Measurements from ENCODE around the gene COX7A1. TPM values are rescaled to one million over a fixed set of nuclear protein-coding genes. Genes with fewer than 3 reads are reported as not detected.

The COX7A1 gene
- polyA plus RNA-seq, 1 donor from 2014 or later = not detected

DNA sequence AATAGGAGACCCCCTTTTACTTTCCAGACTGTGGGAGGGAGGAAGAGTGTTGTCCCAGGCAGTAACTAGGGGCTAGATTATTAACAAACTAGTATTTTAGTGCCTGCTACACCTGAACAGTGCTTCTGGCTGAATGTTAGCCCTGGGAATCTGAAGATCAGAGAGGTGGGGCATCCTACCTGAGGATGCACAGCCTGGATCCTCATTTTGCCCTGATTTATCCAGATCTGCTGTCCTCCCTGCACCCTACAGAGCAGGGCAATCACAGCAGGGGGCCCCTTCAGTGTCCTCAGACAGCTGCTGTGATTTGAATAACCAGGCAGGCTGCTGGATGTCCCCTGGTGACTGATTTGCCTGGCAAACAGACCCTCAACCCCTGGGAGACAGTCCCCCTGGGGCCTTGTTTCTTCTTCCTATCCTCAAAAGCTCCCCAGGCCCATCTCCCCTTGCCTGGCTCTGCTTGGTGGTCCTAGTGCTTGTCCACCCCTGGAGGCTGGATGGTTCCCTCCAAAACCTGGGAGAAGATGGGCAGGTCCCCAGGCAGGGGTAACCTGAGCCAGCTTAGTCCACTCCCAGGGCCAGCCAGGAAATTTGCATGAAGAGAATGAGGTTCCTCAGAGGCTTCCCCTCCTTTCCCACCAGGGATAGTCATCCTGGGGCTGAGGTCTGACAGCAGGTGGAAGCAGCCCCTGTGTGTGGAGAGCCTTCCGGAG, 41.6 kb downstream of the COX7A1 start, which contains the start of gene OVOL3:
TSS of gene OVOL3 (plus strand) at position 657 of the 713 bp plus-strand sequence. CDS start 60 bp downstream, outside the sequence.
- Histone ChIP-seq H3K9me2 (ENCODE audit: insufficient read depth, low read length) (no peaks in the 10 kb centered on the region), H3K9ac (ENCODE audit: low read length) (no peak within 1 kb of the TSS), H3F3A (ENCODE audit: insufficient read depth, low read length, poor library complexity, severe bottlenecking) (no peaks in the 10 kb centered on the region), H3K27me3 (ENCODE audit: insufficient read depth, low read depth, low read length) (no peaks in the 10 kb centered on the region), H3K79me2 (replicated peaks; ENCODE audit: insufficient read depth, low read length) (peaks cover 7% of the 10 kb centered on the region), H4K20me1 (ENCODE audit: insufficient read depth) (no peaks in the 10 kb centered on the region), H3K27ac (ENCODE audit: low read length) (no peak within 1 kb of the TSS), H3K36me3 (ENCODE audit: insufficient read depth, low read length) (no peaks in the 10 kb centered on the region), H3K9me3 (ENCODE audit: low read length) (no peaks in the 10 kb centered on the region), H3K4me2 (ENCODE audit: low read length) (no peak within 1 kb of the TSS), H2AFZ (ENCODE audit: low read depth, low read length) (no peak within 1 kb of the TSS), H3K4me3 (ENCODE audit: low read length) (no peak within 1 kb of the TSS)
- TF ChIP-seq TAF1 (IDR thresholded peaks at IDR 0.05; ENCODE audit: low read depth) (no peak), MXI1 (conservative IDR thresholded peaks at IDR 0.05; ENCODE audit: poor library complexity, severe bottlenecking) (no peak), RAD21 (conservative IDR thresholded peaks at IDR 0.05) (no peak), EZH2 (IDR thresholded peaks at IDR 0.05; ENCODE audit: borderline replicate concordance, insufficient read depth, low read length, poor library complexity, severe bottlenecking) (no peak), POLR2AphosphoS5 (IDR thresholded peaks at IDR 0.05) (no peak), EP300 (conservative IDR thresholded peaks at IDR 0.05; ENCODE audit: poor library complexity, severe bottlenecking) (no peak), SMC3 (conservative IDR thresholded peaks at IDR 0.05; ENCODE audit: poor library complexity) (no peak)
- TF ChIP-seq, protein P1, sequence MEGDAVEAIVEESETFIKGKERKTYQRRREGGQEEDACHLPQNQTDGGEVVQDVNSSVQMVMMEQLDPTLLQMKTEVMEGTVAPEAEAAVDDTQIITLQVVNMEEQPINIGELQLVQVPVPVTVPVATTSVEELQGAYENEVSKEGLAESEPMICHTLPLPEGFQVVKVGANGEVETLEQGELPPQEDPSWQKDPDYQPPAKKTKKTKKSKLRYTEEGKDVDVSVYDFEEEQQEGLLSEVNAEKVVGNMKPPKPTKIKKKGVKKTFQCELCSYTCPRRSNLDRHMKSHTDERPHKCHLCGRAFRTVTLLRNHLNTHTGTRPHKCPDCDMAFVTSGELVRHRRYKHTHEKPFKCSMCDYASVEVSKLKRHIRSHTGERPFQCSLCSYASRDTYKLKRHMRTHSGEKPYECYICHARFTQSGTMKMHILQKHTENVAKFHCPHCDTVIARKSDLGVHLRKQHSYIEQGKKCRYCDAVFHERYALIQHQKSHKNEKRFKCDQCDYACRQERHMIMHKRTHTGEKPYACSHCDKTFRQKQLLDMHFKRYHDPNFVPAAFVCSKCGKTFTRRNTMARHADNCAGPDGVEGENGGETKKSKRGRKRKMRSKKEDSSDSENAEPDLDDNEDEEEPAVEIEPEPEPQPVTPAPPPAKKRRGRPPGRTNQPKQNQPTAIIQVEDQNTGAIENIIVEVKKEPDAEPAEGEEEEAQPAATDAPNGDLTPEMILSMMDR (IDR thresholded peaks at IDR 0.05; ENCODE audit: poor library complexity, severe bottlenecking) = no peak
- TF ChIP-seq, protein P2, sequence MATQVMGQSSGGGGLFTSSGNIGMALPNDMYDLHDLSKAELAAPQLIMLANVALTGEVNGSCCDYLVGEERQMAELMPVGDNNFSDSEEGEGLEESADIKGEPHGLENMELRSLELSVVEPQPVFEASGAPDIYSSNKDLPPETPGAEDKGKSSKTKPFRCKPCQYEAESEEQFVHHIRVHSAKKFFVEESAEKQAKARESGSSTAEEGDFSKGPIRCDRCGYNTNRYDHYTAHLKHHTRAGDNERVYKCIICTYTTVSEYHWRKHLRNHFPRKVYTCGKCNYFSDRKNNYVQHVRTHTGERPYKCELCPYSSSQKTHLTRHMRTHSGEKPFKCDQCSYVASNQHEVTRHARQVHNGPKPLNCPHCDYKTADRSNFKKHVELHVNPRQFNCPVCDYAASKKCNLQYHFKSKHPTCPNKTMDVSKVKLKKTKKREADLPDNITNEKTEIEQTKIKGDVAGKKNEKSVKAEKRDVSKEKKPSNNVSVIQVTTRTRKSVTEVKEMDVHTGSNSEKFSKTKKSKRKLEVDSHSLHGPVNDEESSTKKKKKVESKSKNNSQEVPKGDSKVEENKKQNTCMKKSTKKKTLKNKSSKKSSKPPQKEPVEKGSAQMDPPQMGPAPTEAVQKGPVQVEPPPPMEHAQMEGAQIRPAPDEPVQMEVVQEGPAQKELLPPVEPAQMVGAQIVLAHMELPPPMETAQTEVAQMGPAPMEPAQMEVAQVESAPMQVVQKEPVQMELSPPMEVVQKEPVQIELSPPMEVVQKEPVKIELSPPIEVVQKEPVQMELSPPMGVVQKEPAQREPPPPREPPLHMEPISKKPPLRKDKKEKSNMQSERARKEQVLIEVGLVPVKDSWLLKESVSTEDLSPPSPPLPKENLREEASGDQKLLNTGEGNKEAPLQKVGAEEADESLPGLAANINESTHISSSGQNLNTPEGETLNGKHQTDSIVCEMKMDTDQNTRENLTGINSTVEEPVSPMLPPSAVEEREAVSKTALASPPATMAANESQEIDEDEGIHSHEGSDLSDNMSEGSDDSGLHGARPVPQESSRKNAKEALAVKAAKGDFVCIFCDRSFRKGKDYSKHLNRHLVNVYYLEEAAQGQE (IDR thresholded peaks at IDR 0.05; ENCODE audit: borderline replicate concordance) = no peak

DNA sequence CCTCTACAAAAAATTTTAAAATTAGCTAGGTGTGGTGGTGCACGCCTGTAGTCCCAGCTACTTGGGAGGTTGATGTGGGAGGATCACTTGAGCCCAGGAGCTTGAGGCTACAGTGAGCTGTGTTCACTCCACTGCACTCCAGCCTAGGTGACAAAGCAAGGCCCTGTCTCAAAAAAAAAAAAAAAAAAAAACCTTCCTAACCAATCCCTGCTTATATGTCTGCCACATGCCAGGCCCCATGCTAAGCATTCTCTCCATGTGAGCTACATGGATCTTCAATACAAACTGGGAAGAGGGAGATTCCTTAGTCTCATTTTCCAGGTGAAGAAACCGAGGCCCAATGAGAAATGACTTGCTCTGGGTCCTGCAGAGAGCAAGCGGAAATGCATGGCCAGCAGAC, 43.6 kb downstream of the COX7A1 start:
- Histone ChIP-seq H3K27ac (ENCODE audit: low read length) (no peak overlapping the region), H3K9me3 (ENCODE audit: low read length) (no peaks in the 10 kb centered on the region), H3K36me3 (ENCODE audit: insufficient read depth, low read length) (no peaks in the 10 kb centered on the region)

More for the DNA sequence above, 43.6 kb downstream of the COX7A1 start:
- Histone ChIP-seq H3F3A (ENCODE audit: insufficient read depth, low read length, poor library complexity, severe bottlenecking) (no peaks in the 10 kb centered on the region), H3K79me2 (replicated peaks; ENCODE audit: insufficient read depth, low read length) (peaks cover under 1% of the 10 kb centered on the region), H3K9me2 (ENCODE audit: insufficient read depth, low read length) (no peaks in the 10 kb centered on the region), H3K4me3 (ENCODE audit: low read length) (no peak overlapping the region), H3K4me2 (ENCODE audit: low read length) (no peak overlapping the region), H4K20me1 (ENCODE audit: insufficient read depth) (no peaks in the 10 kb centered on the region), H3K9ac (ENCODE audit: low read length) (no peak overlapping the region), H3K27me3 (ENCODE audit: insufficient read depth, low read depth, low read length) (no peaks in the 10 kb centered on the region), H2AFZ (ENCODE audit: low read depth, low read length) (no peak overlapping the region)
- TF ChIP-seq POLR2AphosphoS5 (IDR thresholded peaks at IDR 0.05) (no peak), SMC3 (conservative IDR thresholded peaks at IDR 0.05; ENCODE audit: poor library complexity) (no peak), RAD21 (conservative IDR thresholded peaks at IDR 0.05) (no peak), TAF1 (IDR thresholded peaks at IDR 0.05; ENCODE audit: low read depth) (no peak), MXI1 (conservative IDR thresholded peaks at IDR 0.05; ENCODE audit: poor library complexity, severe bottlenecking) (no peak), EP300 (conservative IDR thresholded peaks at IDR 0.05; ENCODE audit: poor library complexity, severe bottlenecking) (no peak), EZH2 (IDR thresholded peaks at IDR 0.05; ENCODE audit: borderline replicate concordance, insufficient read depth, low read length, poor library complexity, severe bottlenecking) (no peak)
- TF ChIP-seq, protein P1 (IDR thresholded peaks at IDR 0.05; ENCODE audit: poor library complexity, severe bottlenecking) = no peak
- TF ChIP-seq, protein P2 (IDR thresholded peaks at IDR 0.05; ENCODE audit: borderline replicate concordance) = no peak
